DMS153 treated with DMSO at 0.1 percent for 48 hours (cell line): ENCODE measurements around the gene MAD1L1.
A peak's percentile ranks its signal among the peaks of the same experiment; 100 is the strongest.
"Not testable (repeated sequence)": the region's sequence is repeated elsewhere in the genome, so short reads cannot be mapped to it uniquely, and the experiment has no call there.

ENCODE experiments used
- DNase-seq: peaks from one replicate; lab custom pipeline; 2025; ENCODE audit not compliant: unreplicated experiment; lab: John Stamatoyannopoulos, UW

The MAD1L1 gene

GRCh38 chr7:1892011-1892965, 340.5 kb downstream of the MAD1L1 start:
- no peak for DNase-seq

- DNase-seq = no peak
Observed at GRCh38 chr7:1890289-1891235, 342.2 kb downstream of the MAD1L1 start.

DNA sequence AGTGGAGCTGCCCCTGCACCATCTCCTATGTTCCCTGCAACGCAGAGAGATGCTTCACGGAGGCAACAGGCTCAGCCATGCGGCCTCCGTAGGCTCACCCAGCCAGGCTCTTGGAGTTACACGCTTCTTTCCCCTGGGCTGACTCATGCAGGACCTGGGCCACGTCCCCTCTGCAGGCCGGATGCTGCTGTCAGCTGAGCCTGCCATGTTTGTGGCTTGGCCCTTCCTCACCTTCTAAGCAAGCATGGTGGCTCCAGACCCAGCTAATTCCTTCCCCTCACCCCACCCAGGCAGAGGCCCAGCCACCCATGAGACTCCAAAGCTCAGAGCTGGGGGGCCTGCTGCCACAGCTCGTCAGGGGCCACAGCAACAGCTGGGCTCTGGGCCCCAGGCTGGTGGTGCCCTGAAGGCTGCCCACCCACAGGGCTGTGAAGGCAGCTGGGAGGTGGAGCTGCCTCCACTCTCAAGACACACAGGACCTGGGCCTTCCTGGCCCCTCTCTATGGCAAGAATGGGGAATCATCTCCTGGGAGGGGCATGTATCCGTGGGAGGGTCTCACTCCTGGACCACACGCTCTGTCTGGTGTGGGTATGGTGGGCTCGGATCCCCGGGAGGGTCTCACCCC, 343.1 kb downstream of the MAD1L1 start:
- no peak for DNase-seq

- no peak for DNase-seq
Observed at GRCh38 chr7:1889091-1889490, 343.7 kb downstream of the MAD1L1 start.

GRCh38 chr7:1888425-1888824, 344.3 kb downstream of the MAD1L1 start:
- no peak for DNase-seq

- no peak for DNase-seq
Observed at GRCh38 chr7:1887251-1887650, 345.5 kb downstream of the MAD1L1 start.

DNA sequence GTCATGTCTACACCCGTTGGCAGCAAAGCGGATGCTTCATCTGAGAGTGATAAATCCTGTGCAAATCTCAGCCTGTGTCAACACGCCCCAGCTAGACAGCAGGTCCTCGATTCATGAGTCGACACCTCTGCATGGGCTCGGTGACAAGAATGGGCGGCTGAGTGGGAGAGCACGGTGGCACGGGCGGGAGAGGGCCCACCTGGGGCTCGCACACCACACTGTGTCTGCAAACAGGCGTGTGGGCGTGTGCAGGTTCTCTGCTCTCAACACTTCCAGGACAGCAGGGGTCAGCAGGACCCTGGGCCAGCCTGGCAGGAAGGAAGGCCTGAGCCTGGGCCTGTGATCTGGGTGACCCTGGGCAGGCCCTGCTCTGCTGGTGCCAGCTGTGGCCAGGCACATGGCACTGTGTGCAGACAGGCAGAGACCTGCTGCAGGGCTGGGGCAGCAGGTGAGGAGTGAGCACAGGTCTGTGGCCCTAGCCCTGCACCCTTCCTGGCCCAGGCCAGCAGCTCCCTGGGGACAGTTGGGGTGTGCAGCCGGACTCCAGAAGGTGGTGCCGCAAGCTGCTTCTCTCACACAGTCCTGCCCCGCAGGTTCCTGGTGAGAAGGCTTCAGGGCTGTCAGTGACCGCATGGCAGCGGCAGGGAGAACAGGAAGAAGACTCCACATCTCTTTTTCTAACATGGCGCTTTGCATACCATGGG, 346.2 kb downstream of the MAD1L1 start:
- DNase-seq = no peak

GRCh38 chr7:1885465-1886226, 347.1 kb downstream of the MAD1L1 start:
- no peak for DNase-seq

GRCh38 chr7:1884583-1885350, 348.0 kb downstream of the MAD1L1 start:
- DNase-seq = no peak

DNA sequence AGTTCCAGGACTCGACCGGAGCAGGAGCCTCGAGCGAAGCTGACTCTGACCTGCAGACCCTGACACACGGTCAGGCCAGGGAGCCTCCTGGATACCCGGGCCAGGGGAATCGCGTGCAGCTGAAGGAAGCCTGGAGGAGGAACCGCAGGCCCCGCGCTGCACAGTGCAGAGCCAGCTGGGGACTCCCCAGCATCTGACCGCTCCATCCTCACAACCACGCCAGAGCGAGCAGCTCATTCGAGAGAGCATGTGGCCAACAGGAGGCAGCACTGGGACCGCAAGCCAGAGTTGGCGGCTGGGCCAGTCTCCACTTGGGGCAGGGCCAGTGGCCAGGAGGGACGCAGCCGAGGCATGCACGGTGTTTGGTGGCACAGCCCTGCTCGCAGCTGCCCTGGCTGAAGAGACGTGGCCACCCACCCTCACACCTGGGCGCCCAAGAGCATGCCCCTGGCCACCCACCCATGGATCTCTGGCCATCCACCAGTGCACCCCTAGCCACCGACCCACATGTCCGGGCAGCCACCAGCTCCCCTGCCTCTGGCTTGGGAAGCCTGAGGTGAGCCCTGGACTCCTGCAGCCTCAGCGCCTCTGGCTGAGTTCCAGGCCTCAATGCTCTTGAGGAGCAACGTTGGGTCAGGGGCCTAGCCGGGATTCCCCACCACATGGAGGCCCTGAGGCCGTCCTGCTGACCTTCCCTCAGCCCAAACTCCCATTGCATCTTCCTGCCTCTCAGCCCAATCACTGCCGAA, 348.7 kb downstream of the MAD1L1 start:
- DNase-seq = no peak

GRCh38 chr7:1883031-1883761, 349.5 kb downstream of the MAD1L1 start:
- no peak for DNase-seq

GRCh38 chr7:1882451-1882850, 350.3 kb downstream of the MAD1L1 start:
- DNase-seq = no peak

DNA sequence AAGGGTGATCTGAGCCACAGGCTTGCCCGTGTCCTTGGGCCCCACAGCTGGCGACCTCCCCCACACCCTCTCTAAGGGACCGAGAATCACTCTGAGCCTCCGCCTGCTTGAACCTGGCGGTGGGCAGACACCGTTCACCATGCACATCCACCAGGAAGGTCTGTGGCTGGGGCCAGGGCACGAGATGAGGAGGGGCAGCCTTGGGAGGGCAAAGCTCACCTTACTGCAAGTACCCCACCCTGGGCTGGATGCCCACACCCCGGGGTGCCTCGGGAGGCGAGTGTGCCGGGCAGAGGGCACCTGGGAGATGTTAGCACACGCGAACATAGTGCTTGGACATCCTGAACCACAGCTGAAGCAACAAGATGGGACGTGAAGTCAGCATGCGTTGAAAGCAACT, 350.8 kb downstream of the MAD1L1 start:
- no peak for DNase-seq

GRCh38 chr7:1876641-1877040, 356.1 kb downstream of the MAD1L1 start:
- DNase-seq = not testable (repeated sequence)

DNA sequence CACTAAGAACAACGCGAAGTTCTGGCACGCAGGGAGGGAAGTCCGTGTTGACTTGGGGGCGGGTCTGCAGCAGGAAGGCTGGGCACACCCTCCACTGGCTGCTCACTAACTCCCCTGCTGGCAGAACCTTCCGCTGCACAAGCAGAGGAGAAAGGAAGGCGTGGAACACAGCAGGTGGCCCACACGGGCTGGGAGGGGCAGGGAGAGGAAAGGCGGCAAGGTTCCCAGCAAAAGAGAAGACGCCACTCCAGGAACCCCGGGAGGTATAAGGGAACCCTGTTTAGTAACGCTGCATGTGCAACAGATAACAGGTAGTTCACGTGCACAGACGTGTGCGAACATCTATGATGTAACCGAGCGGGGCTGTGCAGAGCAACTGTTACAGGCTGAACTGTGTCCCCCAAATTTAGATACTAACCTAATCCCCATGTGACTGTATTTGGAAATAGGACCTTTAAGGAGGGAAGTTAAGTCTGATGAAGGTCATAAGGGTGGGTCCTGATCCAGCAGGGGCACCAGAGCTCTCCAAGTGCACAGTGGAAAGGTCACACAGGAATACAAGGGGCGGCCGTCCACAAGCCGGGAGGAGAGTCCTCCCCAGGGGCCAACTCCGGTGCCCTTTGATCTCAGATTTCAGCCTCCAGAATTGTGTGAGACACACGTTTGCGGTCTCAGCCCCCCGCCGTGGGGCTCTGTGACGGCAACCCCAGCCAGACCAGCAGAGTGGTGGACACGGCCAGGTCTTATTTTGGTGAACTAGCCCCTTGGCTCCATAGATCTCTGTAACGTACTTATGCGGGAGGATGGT, 357.1 kb downstream of the MAD1L1 start:
- peak; percentile 29 for DNase-seq

DNA sequence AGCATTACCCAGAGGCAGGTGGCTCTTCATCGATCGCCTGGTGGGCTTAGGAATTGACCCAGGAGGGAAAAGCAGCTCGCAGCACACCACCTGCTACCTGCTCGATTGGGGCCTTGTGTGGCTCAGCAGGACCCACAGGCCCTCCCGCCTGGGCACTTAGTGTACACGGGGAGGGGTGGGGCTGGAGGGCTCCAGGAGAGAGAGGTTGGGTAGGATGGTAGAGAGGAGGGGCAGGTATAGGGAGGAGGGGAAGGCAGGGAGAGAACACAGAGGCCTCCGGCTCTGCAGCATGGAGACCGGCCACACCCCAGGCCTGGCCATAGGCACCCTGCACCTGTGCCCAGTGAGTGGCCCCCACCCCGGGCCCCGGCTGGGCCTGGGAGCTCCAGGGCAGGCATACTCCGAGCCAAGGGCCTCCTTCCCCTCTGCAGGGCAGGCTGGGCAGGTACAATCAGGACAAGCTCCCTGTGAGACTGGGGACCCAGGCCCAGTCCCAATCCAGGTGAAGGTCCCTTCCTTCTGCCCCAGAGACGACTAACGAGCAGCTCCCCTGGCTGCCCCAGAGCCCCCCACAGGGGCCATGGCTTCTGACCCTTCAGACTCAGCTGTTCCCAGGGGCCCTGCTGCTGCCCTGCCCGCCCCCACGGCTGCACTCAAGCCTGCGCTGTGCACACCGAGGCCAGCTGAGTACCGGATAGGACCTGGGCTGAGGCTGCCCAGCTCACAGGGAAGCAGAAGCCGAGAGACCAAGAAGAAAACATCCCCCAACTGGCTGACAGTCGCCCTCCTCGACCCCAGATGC, 358.0 kb downstream of the MAD1L1 start:
- not testable (repeated sequence) for DNase-seq
